ENCODE measurements around the gene CHIA. TPM values are rescaled to one million over a fixed set of nuclear protein-coding genes. Genes with fewer than 3 reads are reported as not detected.

CHIA gene
- not detected for total RNA-seq
- polyA plus RNA-seq (2013, experiment 1 of 2) = not detected
- polyA plus RNA-seq (2013, experiment 2 of 2) = not detected
- long read RNA-seq, experiment 1 = 0 reads
- long read RNA-seq, experiment 2 = 0 reads
- long read RNA-seq, experiment 3 = 0 reads
- long read RNA-seq, experiment 4 = 0 reads

GRCh38 chr1:111290630-111291029 lies at the start of gene CHIA:
Gene CHIA, plus strand, starts transcription at chr1:111290851. Its CDS starts 19,617 bp downstream, at chr1:111310468.
- H3K4me1 ChIP-seq (ENCODE audit: control insufficient read depth, insufficient read depth, low read length) = peaks cover 8% of the 10 kb centered on the region
- H3K9ac ChIP-seq (ENCODE audit: extremely low read depth, low read length, poor library complexity, severe bottlenecking) = no peak within 1 kb of the TSS
- peaks cover 3% of the 10 kb centered on the region for H3K4me1 Mint-ChIP-seq
- TF ChIP-seq CTCF (conservative IDR thresholded peaks at IDR 0.05) = no peak
- H3K27me3 Mint-ChIP-seq (ENCODE audit: insufficient read depth) = no peaks in the 10 kb centered on the region
- peaks cover 12% of the 10 kb centered on the region for H3K9me3 ChIP-seq (ENCODE audit: control insufficient read depth, low read length)
- H3K27ac ChIP-seq (ENCODE audit: low read depth, low read length) = no peak within 1 kb of the TSS
- WGBS, 2 experiments (ENCODE audit: insufficient coverage in 1 of 2, insufficient read length in 1 of 2) = 80% methylated on average over 7 of the region's 7 CpGs; no CpG with 5 or more reads in 1 of the 2 experiments
- H3K4me3 Mint-ChIP-seq = no peak within 1 kb of the TSS
- no peak for DNase-seq
- H3K27ac Mint-ChIP-seq = no peak within 1 kb of the TSS
- H3K27me3 ChIP-seq (ENCODE audit: control insufficient read depth, insufficient read depth, low read length, poor library complexity, severe bottlenecking) = no peaks in the 10 kb centered on the region
- no peaks in the 10 kb centered on the region for H3K36me3 ChIP-seq (ENCODE audit: control insufficient read depth, insufficient read depth, low read length)
- H3K9me3 Mint-ChIP-seq = peaks cover 6% of the 10 kb centered on the region
- H3K4me3 ChIP-seq (ENCODE audit: low read length) = no peak within 1 kb of the TSS
- H3K36me3 Mint-ChIP-seq (ENCODE audit: low read depth) = no peaks in the 10 kb centered on the region

- Mint-ChIP-seq H3K36me3 (ENCODE audit: low read depth) (no peaks in the 10 kb centered on the region), H3K27ac (no peak overlapping the region), H3K27me3 (ENCODE audit: insufficient read depth) (peaks cover 2% of the 10 kb centered on the region), H3K4me3 (no peak overlapping the region), H3K9me3 (no peaks in the 10 kb centered on the region), H3K4me1 (peaks cover 14% of the 10 kb centered on the region)
- Histone ChIP-seq H3K9ac (ENCODE audit: extremely low read depth, low read length, poor library complexity, severe bottlenecking) (no peak overlapping the region), H3K36me3 (ENCODE audit: control insufficient read depth, insufficient read depth, low read length) (no peaks in the 10 kb centered on the region), H3K9me3 (ENCODE audit: control insufficient read depth, low read length) (no peaks in the 10 kb centered on the region), H3K27ac (ENCODE audit: low read depth, low read length) (no peak overlapping the region), H3K4me3 (ENCODE audit: low read length) (no peak overlapping the region), H3K27me3 (ENCODE audit: control insufficient read depth, insufficient read depth, low read length, poor library complexity, severe bottlenecking) (no peaks in the 10 kb centered on the region), H3K4me1 (ENCODE audit: control insufficient read depth, insufficient read depth, low read length) (peaks cover 9% of the 10 kb centered on the region)
- TF ChIP-seq CTCF (conservative IDR thresholded peaks at IDR 0.05) = no peak
- DNase-seq = no peak
- 92% methylated on average over 2 of the region's 2 CpGs for WGBS, 2 experiments (ENCODE audit: insufficient coverage in 1 of 2, insufficient read length in 1 of 2)
Observed at GRCh38 chr1:111241797-111242196, 48.9 kb upstream of the CHIA start.

GRCh38 chr1:111242805-111243523 lies 47.7 kb upstream of the CHIA start:
- Histone ChIP-seq H3K9ac (ENCODE audit: extremely low read depth, low read length, poor library complexity, severe bottlenecking) (no peak overlapping the region), H3K9me3 (ENCODE audit: control insufficient read depth, low read length) (no peaks in the 10 kb centered on the region), H3K36me3 (ENCODE audit: control insufficient read depth, insufficient read depth, low read length) (no peaks in the 10 kb centered on the region), H3K27ac (ENCODE audit: low read depth, low read length) (no peak overlapping the region), H3K4me1 (ENCODE audit: control insufficient read depth, insufficient read depth, low read length) (peaks cover 7% of the 10 kb centered on the region), H3K4me3 (ENCODE audit: low read length) (no peak overlapping the region), H3K27me3 (ENCODE audit: control insufficient read depth, insufficient read depth, low read length, poor library complexity, severe bottlenecking) (no peaks in the 10 kb centered on the region)
- H3K4me3 Mint-ChIP-seq = no peak overlapping the region
- DNase-seq = no peak
- no peak for TF ChIP-seq CTCF (conservative IDR thresholded peaks at IDR 0.05)
- no peaks in the 10 kb centered on the region for H3K9me3 Mint-ChIP-seq
- H3K4me1 Mint-ChIP-seq = peaks cover 4% of the 10 kb centered on the region
- peaks cover 3% of the 10 kb centered on the region for H3K27me3 Mint-ChIP-seq (ENCODE audit: insufficient read depth)
- WGBS, 2 experiments (ENCODE audit: insufficient coverage in 1 of 2, insufficient read length in 1 of 2) = 50 to 57% methylated on average over 2 to 4 of the region's 4 CpGs
- no peaks in the 10 kb centered on the region for H3K36me3 Mint-ChIP-seq (ENCODE audit: low read depth)
- no peak overlapping the region for H3K27ac Mint-ChIP-seq
